ENCODE results near the gene TRIOBP. TPM values are rescaled to one million over a fixed set of nuclear protein-coding genes. Genes with fewer than 3 reads are reported as not detected.

The TRIOBP gene
- polyA plus RNA-seq, 1 donor (not counting 4 experiments of a cell fraction or from before 2014, with no cell fraction given): 22.2 TPM

DNA sequence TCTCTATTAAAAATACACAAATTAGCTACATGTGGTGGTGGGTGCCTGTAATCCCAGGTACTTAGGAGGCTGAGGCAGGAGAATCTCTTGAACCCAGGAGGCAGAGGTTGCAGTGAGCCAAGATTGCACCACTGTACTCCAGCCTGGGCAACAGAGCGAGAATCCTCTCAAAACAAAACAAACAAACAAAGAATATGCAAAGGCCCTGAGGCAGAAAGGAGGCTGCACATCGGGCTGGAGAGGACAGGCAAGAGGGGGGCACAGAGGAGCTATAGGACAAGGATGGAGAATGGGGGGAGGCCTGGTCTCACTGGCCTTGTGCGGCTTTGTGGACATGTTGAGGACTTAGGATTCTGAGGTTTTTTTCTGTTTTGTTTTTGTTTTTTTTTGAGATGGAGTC lies 8.4 kb downstream of the TRIOBP start:
- Histone ChIP-seq H3K79me2 (ENCODE audit: control insufficient read depth, insufficient read depth, low read length) (no peaks in the 10 kb centered on the region), H3K27me3 (ENCODE audit: control insufficient read depth, extremely low read depth, insufficient read depth, low read length) (no peaks in the 10 kb centered on the region), H3K9ac (ENCODE audit: control insufficient read depth, extremely low read depth, insufficient read depth, low read length) (no peak overlapping the region), H3K27ac (ENCODE audit: control insufficient read depth, insufficient read depth, low read length) (no peak overlapping the region), H2AFZ (ENCODE audit: control insufficient read depth, low read length) (no peak overlapping the region), H3K4me3 (ENCODE audit: control insufficient read depth in 2 of 3, extremely low read depth in 1 of 3, insufficient read depth in 2 of 3, low read depth in 1 of 3, low read length in 3 of 3) (no peak overlapping the region), H3K9me1 (ENCODE audit: control insufficient read depth, extremely low read depth, insufficient read depth, low read length) (no peaks in the 10 kb centered on the region), H3K4me2 (ENCODE audit: control insufficient read depth, extremely low read depth, insufficient read depth, low read depth, low read length) (no peak overlapping the region), H3K9me3 (ENCODE audit: control insufficient read depth, low read depth, low read length) (no peaks in the 10 kb centered on the region), H3K36me3 (ENCODE audit: control insufficient read depth in 2 of 2, extremely low read depth in 1 of 2, insufficient read depth in 2 of 2, low read length in 2 of 2) (no peaks in the 10 kb centered on the region), H3K4me1 (ENCODE audit: control insufficient read depth, extremely low read depth, insufficient read depth, low read length) (no peaks in the 10 kb centered on the region), H4K20me1 (ENCODE audit: control insufficient read depth, extremely low read depth, insufficient read depth, low read length) (no peaks in the 10 kb centered on the region)
- no peak for DNase-seq (ENCODE audit: low read depth, low spot score)
- FAIRE-seq: no peak
- TF ChIP-seq CTCF (optimal IDR thresholded peaks at IDR 0.05 in 1 of 3, IDR thresholded peaks at IDR 0.05 in 1 of 3, conservative IDR thresholded peaks at IDR 0.05 in 1 of 3; ENCODE audit: extremely low read depth in 1 of 3, insufficient read depth in 2 of 3, low read length in 3 of 3) (no peak), EZH2 (IDR thresholded peaks at IDR 0.05; ENCODE audit: low read length) (no peak)
- dilution Hi-C loops (cut with MboI; ENCODE audit: extremely low pct_ligation_motif_present, low sequenced_read_pairs): no loop called here

DNA sequence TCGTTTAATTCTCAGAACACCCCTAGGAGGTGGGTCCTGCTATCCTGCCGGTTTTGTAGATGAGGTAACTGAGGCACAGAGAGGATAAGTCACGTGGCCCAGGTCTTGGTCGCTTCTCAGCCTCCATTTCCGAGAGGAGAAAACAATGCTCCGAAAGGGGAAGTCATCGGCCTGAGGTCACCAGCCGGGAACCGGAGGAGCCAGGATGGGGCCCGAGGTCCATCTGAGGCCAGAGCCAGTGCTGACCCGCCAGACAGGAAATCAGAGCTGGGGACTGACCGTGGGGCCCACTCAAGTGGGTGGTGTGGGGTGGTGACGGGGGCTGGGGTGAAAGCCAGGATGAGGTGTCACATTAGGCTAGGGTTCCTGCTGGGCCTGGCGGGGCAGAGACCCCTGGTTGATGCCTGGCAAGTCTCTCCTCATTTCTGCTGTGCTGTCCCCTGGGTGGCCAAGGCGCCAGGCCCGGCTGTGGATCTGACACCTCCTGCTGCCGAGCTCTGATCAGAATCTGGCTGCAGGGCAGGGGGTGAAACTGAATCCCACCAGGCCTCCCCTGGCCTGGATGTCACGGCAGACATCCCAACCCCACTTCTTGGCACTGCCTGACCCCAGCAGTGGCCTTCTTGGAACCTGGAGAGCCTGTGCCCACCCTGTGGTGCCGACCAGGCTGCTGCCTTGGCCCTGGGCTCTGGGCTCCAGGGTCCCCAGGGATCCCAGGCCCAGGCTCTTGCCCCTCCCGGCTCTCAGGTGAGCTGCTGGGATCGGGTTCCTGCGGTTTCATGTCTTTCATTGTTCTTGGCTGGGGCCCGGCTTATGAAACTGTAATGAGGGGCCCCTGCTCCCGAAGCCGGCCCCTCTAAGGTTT lies 12.0 kb downstream of the TRIOBP start:
- no peaks in the 10 kb centered on the region for H4K20me1 ChIP-seq (ENCODE audit: control insufficient read depth, extremely low read depth, insufficient read depth, low read length)
- DNase-seq (ENCODE audit: low read depth, low spot score) (no peak), FAIRE-seq (no peak)
- no peak overlapping the region for H3K4me2 ChIP-seq (ENCODE audit: control insufficient read depth, extremely low read depth, insufficient read depth, low read depth, low read length)
- H3K9me1 ChIP-seq (ENCODE audit: control insufficient read depth, extremely low read depth, insufficient read depth, low read length): no peaks in the 10 kb centered on the region
- no peak overlapping the region for H2AFZ ChIP-seq (ENCODE audit: control insufficient read depth, low read length)
- H3K27ac ChIP-seq (ENCODE audit: control insufficient read depth, insufficient read depth, low read length): no peak overlapping the region
- no peak overlapping the region for H3K4me3 ChIP-seq (ENCODE audit: control insufficient read depth in 2 of 3, extremely low read depth in 1 of 3, insufficient read depth in 2 of 3, low read depth in 1 of 3, low read length in 3 of 3)
- H3K79me2 ChIP-seq (ENCODE audit: control insufficient read depth, insufficient read depth, low read length): no peaks in the 10 kb centered on the region
- H3K9me3 ChIP-seq (ENCODE audit: control insufficient read depth, low read depth, low read length): no peaks in the 10 kb centered on the region
- H3K4me1 ChIP-seq (ENCODE audit: control insufficient read depth, extremely low read depth, insufficient read depth, low read length): peaks cover 3% of the 10 kb centered on the region
- dilution Hi-C loops (cut with MboI; ENCODE audit: extremely low pct_ligation_motif_present, low sequenced_read_pairs): no loop called here
- H3K9ac ChIP-seq (ENCODE audit: control insufficient read depth, extremely low read depth, insufficient read depth, low read length): no peak overlapping the region
- no peak for TF ChIP-seq CTCF (optimal IDR thresholded peaks at IDR 0.05 in 1 of 3, IDR thresholded peaks at IDR 0.05 in 1 of 3, conservative IDR thresholded peaks at IDR 0.05 in 1 of 3; ENCODE audit: extremely low read depth in 1 of 3, insufficient read depth in 2 of 3, low read length in 3 of 3)
- TF ChIP-seq EZH2 (IDR thresholded peaks at IDR 0.05; ENCODE audit: low read length): no peak
- H3K27me3 ChIP-seq (ENCODE audit: control insufficient read depth, extremely low read depth, insufficient read depth, low read length): no peaks in the 10 kb centered on the region
- H3K36me3 ChIP-seq (ENCODE audit: control insufficient read depth in 2 of 2, extremely low read depth in 1 of 2, insufficient read depth in 2 of 2, low read length in 2 of 2): peaks cover 0 to 2% of the 10 kb centered on the region in 2 experiments
